GM21367 (cell line): ENCODE results near the gene ATXN1L.
A peak's percentile ranks its signal among the peaks of the same experiment; 100 is the strongest.
"Not testable (repeated sequence)": the region's sequence is repeated elsewhere in the genome, so short reads cannot be mapped to it uniquely, and the experiment has no call there.

ENCODE experiments used
- ATAC-seq: cut with Tn5 transposase; IDR thresholded peaks from one replicate; pipeline ENCODE4 v1.9.1; 2021; ENCODE audit not compliant: unreplicated experiment

Gene ATXN1L, protein sequence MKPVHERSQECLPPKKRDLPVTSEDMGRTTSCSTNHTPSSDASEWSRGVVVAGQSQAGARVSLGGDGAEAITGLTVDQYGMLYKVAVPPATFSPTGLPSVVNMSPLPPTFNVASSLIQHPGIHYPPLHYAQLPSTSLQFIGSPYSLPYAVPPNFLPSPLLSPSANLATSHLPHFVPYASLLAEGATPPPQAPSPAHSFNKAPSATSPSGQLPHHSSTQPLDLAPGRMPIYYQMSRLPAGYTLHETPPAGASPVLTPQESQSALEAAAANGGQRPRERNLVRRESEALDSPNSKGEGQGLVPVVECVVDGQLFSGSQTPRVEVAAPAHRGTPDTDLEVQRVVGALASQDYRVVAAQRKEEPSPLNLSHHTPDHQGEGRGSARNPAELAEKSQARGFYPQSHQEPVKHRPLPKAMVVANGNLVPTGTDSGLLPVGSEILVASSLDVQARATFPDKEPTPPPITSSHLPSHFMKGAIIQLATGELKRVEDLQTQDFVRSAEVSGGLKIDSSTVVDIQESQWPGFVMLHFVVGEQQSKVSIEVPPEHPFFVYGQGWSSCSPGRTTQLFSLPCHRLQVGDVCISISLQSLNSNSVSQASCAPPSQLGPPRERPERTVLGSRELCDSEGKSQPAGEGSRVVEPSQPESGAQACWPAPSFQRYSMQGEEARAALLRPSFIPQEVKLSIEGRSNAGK

DNA sequence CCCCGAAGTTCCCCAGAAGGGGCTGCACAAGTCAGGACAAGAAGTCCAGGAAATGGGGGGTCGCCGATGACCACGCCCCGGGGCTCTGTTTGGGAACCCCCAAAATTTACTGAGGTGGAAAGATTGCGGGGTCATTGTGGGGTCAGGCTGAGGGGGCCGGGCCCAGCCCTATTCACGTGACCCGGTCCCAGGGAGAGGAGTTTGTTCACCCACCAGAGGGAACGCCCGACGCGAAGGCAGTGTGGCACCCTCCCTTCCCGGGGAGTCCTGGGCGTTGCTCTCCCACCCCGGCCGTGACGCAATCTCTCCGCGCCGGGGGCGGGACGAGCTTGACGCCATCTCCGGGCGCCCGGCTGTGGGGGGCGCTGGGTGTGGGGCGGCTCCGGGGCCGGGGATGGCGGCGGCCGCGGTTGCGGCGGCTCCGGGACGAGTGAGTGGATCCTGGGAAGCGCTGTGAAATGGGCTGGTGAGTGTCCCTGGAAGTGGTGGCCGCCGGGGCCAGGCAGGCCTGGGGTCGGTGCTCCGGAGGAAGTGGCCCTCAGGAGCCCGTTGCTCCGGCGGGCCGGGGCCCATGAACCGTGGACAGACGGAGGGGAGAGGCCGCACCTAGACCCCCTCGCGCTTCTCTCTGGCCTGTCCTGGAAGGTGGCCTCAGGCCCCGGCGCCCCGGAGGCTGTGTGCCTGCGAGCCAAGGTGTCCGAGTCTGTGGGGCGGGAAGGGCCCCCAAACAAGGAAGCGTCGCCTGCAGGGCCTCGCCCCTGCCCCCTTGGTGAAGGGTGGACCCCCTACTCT lies at the start of gene ATXN1L:
ATXN1L (plus strand) TSS at position 338 of the 792 bp plus-strand sequence. CDS start 3,765 bp downstream, outside the sequence.
- peak; percentile 65 for ATAC-seq

DNA sequence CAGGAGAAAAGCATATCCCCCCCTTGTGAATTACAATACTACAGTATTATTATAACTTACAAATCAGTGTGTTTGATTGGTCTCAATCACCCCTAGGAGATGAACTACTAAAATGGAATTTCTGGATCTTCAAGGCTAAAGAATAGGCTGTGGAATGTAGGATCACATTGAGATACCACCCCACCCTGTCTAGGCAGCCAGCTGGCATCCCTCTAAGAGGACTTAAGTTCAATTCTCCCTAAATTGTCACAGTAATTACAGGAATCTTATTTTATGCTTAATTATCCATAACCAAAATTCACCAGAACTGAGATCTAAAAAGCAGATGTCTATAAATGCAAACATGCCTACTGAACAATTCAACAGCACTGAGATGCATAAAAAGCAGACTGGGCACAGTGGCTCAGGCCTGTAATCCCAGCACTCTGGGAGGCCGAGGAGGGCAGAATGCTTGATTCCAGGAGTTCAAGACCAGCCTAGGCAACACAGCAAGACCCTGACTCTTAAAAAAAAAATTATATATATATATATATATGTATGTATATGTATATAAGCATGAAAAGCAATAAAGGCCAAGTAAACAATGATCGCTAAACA lies 49.2 kb upstream of the ATXN1L start:
- ATAC-seq, result no peak

- ATAC-seq, result no peak
These were observed 42.5 kb upstream of the ATXN1L start for GRCh38 chr16:71803305-71803690.

DNA sequence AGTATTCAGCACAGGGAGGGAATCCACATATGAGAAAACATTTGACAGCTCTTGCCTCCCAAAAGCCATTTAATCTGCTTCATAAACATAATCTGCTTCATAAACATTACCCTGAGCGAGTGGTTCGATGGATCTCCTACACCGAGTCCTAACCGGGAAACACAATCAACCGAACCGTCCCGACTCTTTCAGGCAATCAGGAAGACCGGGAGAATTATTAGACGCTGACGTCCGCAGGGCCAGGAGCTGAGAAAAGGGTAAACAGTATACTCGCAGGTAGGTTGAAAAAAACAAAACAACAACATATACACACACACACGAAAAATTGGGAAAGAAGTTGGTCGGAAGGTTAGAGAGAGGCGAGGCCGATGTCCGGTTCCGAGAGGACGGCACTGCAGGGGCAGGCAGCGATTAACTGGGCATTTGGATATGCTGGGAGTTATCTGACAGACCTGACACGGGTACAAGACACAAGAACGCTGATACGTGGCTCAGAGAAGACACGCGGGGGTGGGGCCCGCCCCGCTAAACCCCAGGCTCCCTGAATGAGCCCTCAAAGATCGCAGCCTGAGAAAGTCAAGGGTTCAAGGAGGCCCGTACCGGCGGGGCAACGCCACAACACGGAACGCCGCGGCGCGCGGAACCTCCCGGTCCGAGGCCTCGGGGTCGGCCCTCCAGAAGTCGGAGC lies 37.7 kb upstream of the ATXN1L start:
- ATAC-seq, result peak; percentile 27

DNA sequence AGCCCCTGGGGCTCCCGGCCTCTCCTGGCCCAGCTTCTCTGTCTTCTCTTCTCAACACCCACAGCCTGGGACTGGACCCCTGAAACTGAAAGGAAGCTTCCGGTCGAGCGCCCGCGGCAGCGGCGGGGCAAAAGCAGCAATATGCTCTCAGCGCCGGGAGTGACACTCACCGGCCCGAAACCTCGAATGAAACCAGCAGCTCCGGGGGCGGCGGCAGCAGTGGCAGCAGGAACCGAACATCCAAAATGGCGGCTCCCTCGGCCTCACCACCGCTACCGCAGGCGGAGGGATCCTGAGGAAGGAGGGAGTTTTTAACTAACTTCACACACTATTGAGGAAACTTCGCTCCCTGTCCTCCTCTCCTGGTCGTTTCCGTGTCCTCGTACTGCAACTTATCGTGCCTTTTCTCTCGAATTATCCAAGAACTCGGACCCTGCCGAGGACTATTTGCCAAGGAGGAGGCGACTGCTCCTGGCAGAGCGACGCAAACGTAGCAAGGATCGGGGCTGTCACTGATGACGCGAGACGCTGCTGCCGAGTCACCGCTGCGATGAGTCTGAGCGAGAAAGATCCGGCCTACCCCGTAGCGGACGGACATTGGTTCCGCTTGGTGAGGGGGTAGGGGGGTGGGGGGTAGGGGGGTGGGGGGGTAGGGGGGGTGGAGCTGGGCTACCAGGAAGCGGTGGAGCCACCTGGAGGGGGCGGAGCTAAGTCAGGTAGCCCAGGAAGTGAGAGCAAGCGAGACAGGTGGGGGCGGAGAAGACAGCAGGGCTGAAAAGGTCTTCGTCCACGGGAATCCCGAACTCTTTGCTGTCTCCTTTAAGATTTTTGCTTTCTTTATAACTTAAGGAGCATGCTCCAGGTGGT lies 37.0 kb upstream of the ATXN1L start, which contains the start of gene AP1G1:
AP1G1 (minus strand) TSS at position 242 of the 867 bp plus-strand sequence. CDS start 19,355 bp downstream, outside the sequence.
- ATAC-seq, result peak; percentile 59

- not testable (repeated sequence) for ATAC-seq
These were observed 35.6 kb upstream of the ATXN1L start for GRCh38 chr16:71810155-71810530.

GRCh38 chr16:71811261-71811803 lies 34.4 kb upstream of the ATXN1L start:
- no peak for ATAC-seq

DNA sequence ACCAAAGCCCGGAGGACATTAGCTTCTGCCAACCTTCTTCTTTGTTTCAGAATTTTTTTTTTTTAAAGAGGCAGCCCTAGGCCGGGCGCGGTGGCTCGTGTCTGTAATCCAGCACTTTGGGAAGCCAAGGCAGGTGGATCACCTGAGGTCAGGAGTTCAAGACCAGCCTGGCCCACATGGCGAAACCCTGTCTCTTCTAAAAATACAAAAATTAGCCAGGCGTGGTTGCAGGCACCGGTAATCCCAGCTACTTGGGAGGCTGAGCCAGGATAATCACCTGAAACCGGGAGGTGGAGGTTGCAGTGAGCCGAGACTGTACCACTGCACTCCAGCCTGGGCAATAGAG lies 28.6 kb upstream of the ATXN1L start:
- ATAC-seq, result peak; percentile 10

GRCh38 chr16:71826533-71827017 lies 19.2 kb upstream of the ATXN1L start:
- ATAC-seq, result no peak

- no peak for ATAC-seq
These were observed 15.4 kb upstream of the ATXN1L start for GRCh38 chr16:71830359-71830758.

- not testable (repeated sequence) for ATAC-seq
These were observed 14.1 kb upstream of the ATXN1L start for GRCh38 chr16:71831698-71832097.

GRCh38 chr16:71832112-71832511 lies 13.7 kb upstream of the ATXN1L start:
- not testable (repeated sequence) for ATAC-seq

GRCh38 chr16:71834291-71834690 lies 11.5 kb upstream of the ATXN1L start:
- no peak for ATAC-seq

- ATAC-seq, result no peak
These were observed 8.6 kb upstream of the ATXN1L start for GRCh38 chr16:71837150-71837549.

- ATAC-seq, result no peak
These were observed 5.7 kb upstream of the ATXN1L start for GRCh38 chr16:71840052-71840451.

GRCh38 chr16:71843572-71843971 lies 2.2 kb upstream of the ATXN1L start:
- no peak for ATAC-seq

DNA sequence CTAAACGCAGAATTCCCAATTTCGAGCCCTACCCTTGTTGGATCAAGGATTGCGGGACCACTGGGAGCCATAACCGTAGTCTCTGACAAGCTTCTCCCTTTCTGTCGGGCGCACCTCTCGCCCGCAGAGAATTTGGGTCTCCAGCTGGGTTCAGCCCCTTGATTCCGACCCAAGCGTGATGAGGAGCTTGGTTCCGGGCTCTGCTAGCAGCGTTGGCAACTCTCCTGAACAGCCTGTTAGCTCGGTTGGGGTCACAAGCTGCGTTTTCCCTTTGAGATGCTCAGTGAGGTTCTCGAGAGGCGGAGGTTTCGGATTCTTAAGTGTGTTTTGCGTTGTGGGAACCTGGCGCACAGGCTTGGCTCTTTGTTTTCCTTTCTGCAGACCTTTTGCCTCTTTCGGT lies 655 bp downstream of the ATXN1L start:
- no peak for ATAC-seq

GRCh38 chr16:71847096-71847495 lies 1.3 kb downstream of the ATXN1L start:
- no peak for ATAC-seq

- ATAC-seq, result no peak
These were observed 2.8 kb downstream of the ATXN1L start for GRCh38 chr16:71848622-71849021.
